22Rv1 (cell line): ENCODE measurements around the gene ATE1.

ENCODE experiments used
- ZFX ChIP-seq: fragments of 450-650 bp; IDR thresholded peaks from 2 replicates; pipeline ENCODE4 v1.6.1; 2017; ENCODE audit warnings: antibody characterized with exemption, borderline replicate concordance
- TF ChIP-seq, protein P1 (sequence below): fragments of 450-650 bp; IDR thresholded peaks from 2 replicates; pipeline ENCODE4 v1.5.1; 2017; ENCODE audit warnings: mild to moderate bottlenecking

DNA sequence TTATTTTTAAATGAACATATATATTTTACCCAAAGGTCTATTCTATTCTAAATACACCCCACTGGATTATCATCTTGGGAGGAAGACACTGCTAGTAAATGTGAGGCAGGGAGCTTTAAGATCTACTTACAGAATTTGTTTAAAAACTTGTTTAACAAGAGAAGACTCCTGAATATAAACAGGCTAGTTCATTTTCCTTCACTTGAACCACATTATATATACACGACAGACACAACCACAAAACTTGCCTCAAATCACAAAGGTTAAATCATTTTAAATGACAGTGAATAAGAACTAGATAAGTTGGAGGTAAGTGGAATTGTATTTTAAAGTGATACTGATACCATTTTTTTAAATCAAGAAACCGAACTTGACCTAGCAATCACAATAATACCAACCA, 109.2 kb downstream of the ATE1 start:
- TF ChIP-seq, protein P1, sequence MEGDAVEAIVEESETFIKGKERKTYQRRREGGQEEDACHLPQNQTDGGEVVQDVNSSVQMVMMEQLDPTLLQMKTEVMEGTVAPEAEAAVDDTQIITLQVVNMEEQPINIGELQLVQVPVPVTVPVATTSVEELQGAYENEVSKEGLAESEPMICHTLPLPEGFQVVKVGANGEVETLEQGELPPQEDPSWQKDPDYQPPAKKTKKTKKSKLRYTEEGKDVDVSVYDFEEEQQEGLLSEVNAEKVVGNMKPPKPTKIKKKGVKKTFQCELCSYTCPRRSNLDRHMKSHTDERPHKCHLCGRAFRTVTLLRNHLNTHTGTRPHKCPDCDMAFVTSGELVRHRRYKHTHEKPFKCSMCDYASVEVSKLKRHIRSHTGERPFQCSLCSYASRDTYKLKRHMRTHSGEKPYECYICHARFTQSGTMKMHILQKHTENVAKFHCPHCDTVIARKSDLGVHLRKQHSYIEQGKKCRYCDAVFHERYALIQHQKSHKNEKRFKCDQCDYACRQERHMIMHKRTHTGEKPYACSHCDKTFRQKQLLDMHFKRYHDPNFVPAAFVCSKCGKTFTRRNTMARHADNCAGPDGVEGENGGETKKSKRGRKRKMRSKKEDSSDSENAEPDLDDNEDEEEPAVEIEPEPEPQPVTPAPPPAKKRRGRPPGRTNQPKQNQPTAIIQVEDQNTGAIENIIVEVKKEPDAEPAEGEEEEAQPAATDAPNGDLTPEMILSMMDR, result no peak
- no peak for TF ChIP-seq ZFX
